ENCODE measurements around the gene TSPAN5.

- TF ChIP-seq GABPB1 (CRISPR knock-in tag; IDR thresholded peaks at IDR 0.05) = no peak
- no peak for TF ChIP-seq NR2C2 (CRISPR knock-in tag; IDR thresholded peaks at IDR 0.05)
- TF ChIP-seq NR2C2 (tag; IDR thresholded peaks at IDR 0.05) = no peak
- TF ChIP-seq MAX (CRISPR knock-in tag; IDR thresholded peaks at IDR 0.05) = no peak
Observed at GRCh38 chr4:98462487-98462886, 195.9 kb downstream of the TSPAN5 start.

Measured in K562 (cell line).